ENCODE measurements around the gene SH3PXD2A.
"Not testable (repeated sequence)": the region's sequence is repeated elsewhere in the genome, so short reads cannot be mapped to it uniquely, and the experiment has no call there.

The SH3PXD2A gene

DNA sequence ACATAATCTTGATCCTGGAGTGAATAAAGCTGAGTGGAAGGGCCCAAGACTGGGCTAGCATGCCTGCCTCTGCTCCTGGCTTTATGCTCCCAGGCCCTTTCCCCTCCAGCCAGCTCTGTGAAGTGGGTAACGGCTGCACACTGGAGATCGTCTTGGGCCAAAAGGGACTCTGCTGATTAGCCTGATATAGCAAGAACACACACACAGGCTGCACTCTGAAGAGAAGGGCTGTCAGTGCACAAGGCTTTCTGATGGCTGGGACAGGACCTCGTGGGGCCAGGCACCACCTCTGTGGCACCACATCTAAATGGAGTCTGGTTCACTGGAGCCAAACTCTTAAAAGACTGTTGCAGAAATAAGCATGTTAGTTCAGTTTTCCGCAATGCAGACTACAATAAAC is 200.5 kb downstream of the SH3PXD2A start:
- no peak for DNase-seq

DNA sequence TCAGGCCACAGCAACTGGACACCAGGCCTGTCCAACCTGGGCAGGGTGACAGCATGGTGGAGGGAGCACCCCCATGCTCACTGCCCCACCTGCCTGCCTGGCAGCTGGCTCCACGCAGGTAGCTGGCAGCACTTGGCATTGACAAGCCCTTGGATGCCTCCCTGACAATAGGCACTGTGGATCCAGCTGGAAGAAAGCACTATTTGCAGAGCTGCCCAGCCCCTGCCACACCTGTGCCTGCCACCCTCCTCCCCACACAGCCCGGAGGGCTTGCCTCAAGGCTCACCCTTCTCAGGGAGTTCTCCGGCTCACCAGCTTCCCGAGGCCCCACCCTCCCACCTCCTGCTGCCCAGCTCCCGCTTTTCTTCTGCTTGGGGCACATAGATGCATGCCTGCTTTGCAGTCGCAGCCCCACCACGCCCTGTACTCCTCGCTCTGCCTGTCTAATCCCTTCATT is 201.8 kb downstream of the SH3PXD2A start:
- no peak for DNase-seq

DNA sequence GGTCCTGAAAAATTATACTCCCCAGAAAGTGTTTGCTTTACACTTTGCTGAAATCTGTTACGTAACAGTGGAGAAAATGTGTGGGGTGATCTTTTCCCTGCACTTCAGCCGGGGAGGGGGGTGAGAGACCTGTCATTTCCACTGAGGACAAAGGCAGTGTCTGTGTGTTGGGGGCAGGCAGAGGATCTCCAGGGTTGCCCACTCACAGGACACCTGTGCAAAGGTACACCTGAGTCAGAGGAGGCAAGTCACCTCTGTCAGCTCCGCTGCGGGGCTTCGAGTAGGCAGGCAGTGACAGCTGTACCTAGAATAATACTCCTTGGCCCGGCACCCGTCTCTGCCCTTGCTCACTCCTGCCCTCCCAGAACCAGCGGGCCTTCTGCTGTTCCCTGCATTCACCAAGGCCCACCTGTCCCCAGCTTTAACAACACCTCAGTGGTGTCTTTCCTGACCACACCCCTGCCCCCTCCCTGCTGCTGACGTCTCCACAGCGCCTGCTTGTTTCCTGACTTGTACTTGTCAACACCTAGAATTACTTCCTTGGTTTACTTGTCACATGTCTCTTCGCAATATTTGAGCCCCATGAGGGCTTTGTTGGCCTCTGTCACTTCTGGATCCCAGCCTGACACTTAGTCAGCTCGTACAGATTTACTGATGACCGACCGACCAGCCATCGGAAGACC is 202.6 kb downstream of the SH3PXD2A start:
- no peak for DNase-seq

DNA sequence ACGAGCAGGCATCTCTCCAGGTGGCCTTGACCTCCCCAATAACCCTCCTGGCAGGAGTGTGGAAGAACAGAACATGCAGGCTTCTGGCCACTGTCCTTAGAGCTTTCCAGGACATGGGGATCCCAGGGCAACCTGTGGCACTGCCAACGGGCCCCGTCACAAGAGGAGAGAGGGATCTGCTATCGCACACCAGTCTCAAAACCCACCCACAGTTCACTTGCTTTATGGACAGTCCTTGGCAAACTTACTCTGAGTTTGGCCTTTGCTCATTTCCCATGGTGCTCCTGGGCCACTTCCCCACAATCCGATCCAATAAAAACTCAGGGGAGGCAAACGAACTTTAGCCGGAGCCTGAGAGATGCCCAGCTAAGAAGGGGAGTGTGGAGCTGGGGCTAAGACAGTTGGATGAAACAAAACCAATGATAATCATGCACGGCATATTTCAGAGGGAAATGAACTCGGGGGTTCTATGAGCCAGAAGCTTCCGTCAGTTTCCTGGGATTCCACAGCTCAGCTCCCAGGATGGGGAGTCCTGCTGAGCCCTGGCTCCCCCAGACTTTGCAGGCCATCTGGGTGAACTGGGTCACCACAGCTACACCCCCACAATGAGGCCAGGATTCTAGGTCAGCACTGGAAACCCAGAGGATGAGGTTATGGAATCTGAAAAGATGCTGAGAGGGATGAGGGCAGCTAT is 203.4 kb downstream of the SH3PXD2A start:
- DNase-seq: no peak

DNA sequence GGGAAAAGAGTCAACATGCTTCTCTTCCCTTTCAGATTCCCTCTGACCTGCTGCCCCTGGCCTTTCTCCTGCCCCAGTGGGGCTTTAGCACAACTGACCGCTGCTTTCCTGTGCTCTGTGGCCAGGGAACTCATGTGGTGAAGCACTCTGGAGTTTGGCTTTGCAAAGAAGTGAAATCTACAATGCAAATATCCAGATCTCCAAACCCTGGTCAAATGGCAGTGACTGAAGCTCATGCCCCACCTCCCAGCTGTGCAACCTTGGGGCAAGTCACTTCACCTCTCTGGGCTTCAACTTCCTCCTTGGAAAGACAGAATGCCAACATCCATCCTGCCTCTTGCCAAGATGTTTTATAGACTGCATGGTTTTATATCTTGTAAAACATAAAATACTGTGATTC is 204.0 kb downstream of the SH3PXD2A start:
- DNase-seq: no peak

DNA sequence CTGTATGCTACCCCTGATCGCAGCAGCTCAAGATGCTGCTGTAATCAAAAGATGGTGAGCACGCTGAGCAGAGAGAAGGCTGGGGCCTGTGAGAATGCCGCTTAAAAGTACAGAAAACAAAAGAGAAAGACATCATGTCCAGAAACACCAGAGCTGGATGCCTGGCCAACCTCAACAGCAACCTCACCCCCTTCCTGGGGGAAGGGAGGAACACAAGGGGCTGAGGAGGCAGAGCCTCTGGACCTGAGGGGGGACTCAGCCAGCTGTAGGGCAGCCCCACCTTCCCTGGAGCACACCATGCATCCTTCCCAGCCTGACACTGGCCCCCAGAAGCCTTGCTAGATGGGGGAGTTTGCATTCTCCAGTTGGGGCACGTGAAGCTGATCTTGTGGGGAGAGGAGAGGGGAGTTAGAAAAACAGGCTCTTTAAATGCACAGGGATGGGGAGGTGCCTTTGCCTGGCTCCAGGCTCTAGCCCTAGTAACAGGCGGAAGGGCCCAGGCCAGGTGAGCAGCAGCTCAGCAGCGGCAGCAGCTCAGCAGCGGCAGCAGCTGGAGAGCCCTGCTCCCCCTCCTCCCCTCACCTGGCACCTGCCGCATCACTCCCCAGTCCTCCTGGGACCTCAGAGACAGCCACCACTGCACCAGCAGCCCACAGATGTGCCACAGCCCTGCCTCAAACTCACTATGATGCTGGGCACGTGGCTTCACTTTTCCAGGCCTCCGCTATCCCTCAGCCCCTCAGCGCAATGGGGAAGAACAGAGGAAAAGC is 205.5 kb downstream of the SH3PXD2A start:
- DNase-seq: no peak

DNA sequence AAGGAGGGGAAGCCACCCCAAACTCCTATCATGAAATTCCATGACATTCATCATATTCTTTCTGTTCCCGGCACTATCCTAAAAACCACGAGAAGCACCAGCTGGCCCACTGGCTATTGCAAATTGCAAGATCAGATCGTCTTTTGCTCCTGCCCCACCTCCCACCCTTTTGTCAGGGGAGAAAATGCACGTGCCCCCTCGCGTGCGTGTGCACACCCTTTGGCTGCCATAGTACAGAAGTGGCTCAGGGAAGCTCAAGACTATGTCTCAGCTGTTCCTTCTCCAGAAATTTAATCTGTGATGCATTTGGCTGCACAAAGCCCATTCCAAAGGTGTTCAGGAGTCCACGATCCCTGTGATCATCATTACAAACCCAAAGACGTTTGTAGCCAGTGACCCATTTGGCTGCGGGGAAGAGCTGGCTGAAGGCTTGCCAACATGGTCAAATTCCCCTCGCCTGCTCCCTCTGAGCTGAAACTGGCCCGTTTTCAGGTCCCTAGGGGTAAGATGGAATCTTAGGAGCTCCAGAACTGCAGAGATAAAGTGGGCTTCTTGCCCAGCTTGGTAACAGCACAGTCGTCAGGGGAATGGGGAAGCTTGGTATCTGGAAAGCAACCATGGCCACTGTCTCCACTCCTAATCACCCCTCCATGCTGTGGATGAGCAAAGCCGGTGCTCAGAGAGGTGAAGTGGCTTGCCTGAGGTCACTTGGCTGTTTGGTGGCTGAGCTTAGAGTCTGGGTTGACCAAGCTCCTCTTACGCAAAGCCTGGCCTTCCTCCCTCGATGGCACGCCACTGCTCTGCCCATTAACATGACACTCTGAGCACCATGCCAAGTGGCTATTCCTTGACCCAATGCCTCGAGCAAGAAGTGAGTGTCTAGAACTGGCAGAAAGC is 206.5 kb downstream of the SH3PXD2A start:
- no peak for DNase-seq

DNA sequence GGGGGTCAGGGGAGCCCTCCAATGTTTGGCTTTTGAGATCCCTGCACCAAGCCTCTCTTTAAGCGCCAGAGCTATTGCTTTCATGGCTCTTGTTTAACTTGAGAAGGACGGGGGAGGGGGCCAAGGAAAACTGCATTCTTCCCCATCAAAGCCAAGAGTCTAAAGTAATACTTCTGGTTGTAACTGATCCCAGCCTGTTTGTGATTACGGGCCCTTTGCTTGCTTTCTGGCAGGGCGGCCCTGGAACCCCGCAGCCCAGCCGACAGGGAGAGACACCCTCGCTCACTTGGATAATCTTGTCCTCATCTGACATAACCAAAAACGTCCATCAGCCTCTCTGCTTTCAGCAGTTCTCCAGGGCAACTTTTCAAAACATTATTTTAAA is 207.1 kb downstream of the SH3PXD2A start:
- DNase-seq: no peak

DNA sequence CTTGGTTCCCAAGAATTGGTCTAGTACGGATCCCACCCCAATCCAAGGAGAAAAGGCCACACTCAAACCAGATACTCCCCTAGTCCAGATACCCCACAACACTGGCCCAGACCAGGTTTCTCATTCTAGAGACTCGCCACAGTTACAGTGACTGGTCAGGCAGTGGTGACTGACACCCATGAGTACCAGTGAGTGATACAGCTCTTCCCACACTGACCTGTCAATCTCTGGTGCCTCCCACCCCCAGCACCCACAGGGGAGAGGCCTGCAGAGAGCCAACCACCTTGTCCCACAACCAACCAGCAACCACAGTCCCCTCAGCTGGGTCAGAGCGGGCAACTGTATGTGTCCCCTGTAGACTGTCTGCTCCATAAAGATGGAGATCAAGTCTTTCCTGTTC is 209.1 kb downstream of the SH3PXD2A start:
- DNase-seq: no peak

DNA sequence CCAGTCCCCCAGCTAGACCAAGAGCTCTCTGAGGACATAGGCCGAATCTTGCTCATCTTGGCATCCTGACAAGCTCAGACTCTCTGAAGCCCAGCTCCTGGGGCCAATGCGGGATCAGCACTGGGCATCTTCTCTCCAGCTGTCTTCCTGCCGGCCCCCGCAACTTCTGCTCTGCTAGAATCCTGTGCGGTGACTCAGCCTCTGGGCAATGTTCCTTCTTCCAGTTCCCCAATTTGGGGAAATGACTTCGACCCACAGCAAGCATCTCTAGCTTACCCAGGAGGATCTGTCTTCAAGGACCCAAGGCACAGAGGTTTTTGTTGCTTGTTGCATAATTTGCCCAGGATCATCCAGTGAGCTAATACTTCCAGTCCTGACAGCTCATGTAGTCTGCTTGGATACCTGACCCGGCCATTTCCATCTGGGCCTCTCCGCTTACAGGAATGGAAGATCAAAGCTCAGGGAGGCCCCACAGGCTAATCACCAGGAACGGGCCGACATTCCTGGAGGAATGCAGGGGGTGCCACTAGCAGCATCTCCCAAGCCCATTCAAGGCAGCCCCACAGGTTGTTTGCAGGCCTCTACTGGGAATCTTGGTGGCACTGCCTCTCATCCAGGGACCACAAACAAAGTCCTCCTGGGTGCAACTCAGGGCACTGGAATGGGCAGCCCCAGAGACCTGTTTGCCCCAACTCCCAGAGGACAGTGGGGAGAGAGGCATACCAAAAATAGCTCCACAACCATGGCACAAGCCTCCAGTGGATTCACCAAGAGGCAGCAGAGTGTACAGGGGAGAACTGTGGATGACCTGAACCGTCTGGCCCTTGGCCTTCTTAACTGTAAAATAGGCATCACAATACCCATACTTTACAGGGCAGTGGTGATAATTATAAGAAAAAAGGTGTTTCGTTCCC is 210.0 kb downstream of the SH3PXD2A start:
- DNase-seq: no peak

DNA sequence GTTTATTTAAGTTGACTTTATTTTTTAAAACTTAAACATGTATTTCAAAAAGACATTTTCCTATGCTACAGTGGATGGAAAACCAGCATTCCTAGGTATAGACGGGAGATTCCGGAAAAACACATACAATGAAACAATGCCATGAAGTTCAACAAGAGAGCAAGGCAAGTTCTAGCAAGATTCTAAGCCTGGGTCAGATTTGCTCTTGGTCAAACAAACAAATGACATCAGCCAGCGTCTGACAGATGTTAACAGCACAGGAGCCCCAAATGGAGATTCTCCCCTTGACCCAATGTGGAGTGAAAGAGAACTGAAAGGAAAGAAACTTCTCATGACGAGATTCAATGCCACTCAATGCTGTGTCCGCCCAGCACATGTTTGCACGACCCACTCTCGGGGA is 212.0 kb downstream of the SH3PXD2A start:
- DNase-seq: no peak

DNA sequence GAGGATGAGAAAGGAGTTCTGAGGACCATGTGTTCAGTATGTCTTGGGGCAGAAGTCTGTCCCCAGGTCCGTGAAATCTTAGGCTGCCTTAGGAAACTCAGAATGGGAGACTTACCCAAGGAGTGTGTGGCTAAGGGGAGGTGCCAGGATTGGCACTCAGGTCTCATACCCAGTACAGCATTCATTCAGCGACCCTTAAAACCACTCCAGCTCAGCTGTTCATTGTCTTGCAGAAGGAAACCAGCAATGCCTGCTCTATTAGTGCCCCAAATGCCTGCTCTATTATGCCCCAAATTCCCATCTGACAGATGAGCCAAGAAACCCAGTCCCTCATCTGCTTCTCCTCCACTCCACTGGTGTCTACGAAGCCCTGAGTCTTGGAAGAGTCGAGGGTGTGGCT is 214.1 kb downstream of the SH3PXD2A start:
- no peak for DNase-seq

DNA sequence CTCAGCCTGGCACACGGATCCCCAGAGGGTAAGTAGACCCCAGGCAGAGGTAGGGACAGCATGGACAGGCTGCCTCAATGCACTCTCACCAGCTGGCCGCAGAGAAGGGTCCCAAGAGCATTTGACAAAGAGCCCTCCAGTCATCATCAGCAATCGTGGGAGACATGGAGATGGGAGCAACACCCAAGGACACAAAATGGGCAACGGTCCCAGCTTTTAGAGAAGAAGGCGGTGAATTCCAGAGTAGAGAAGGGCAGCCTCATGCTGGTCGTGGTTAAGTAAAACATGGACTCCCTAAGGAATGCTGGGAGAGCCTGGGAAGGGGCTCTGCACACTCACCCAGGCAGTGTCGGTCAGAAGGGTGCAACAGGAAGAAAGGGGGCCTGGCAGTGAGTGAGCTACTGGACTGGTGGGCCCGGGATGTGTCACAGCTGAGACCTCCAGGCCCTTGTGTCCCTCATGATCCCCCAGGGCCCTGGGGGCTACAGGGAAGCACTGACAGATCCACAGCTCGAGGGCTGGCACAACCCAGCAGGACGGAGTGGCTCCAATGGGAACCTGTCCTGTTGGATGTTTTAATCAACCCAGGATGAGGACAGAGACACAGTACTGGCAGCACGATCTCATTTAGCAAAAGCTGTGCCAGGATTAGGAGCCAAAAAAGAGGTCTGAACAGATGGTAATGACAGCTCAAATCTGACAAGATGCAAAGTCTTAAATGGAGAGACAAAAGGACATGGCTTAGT is 214.8 kb downstream of the SH3PXD2A start:
- no peak for DNase-seq

DNA sequence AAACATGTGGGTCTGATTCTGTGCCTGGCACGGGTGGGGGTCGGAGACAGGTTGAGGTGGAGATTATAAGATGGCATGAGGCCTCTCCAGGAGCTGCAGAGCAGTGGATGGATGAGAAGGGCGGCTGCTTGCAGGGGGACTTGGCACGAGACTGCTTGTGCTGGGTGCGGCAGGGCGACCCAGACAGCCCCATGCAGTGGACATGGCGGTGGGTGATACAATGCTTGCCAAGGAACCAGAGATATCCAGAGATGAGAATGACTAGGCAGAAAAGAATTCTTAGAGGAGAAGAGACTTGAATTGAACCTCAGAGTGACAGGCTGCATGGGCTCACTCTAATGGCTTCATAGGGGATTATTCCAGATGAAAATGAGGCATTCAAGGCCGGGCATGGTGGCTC is 216.4 kb downstream of the SH3PXD2A start:
- DNase-seq: no peak

DNA sequence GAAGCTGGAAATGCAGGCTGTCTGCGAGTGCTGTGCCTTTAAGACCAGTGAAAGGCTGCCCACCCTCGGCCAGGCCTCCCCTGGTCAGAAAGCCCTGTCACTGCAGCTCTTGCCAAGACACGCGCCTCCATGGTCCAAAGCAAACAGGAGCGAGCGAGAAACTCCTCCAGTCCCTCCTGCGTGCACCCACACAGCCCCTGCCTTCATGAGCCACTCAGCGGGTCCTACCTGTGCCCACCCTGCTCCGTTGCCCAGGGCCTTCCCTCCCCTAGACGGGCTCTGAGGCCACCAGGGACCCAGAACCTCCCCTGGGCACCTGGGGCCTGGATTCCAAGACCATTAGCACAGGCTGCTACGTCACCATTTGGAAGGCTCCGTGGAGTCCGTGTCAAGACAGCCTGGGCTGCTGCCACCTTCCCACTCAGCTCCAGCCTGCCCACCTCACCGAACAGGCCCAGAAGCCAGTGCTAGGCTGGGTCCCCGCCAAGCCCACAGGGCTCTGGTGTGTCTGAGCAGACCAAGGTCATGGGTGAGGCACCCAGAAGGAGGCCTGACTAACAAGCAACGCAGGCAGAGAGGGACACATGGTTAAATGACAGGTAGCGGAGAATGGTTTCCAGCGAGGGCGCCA is 217.3 kb downstream of the SH3PXD2A start:
- no peak for DNase-seq

DNA sequence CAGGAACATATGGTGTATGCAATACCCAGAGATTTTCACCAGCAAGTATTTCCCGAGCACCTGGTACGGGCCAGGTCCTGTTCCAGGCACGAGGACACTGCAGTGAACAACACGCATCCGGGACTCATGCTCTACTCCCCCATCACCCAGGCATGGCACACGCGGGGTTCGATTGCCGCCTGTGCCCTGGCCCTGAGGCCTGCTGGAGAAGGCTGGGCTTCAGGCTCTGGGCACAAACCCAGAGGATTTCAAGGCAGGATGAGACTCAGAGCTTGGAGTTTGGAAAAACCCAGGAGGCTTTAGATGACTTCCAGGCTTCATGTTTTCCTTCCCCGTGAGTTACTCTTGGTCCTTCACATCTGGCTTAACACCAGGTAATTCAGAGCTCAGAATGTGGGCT is 218.4 kb downstream of the SH3PXD2A start:
- no peak for DNase-seq

DNA sequence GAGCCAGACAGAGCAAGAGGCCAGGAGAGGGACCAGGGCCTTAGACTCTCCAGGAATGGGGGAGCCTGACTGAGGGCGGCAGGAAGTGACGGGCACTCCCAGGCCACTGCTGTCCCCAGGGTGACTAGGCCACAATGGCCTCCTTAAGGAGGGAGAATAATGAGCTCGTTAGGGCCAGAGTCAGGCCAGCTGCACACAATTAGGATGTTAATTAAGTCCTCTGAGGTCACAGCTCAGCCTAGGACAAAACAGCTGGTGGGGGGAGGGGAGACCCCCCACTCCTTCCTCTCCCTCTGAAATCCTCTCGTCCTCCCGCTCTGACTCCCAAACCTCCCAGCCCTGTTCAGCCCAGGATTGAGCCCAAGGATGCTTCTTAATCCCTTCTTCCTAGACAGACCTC is 218.9 kb downstream of the SH3PXD2A start:
- no peak for DNase-seq

DNA sequence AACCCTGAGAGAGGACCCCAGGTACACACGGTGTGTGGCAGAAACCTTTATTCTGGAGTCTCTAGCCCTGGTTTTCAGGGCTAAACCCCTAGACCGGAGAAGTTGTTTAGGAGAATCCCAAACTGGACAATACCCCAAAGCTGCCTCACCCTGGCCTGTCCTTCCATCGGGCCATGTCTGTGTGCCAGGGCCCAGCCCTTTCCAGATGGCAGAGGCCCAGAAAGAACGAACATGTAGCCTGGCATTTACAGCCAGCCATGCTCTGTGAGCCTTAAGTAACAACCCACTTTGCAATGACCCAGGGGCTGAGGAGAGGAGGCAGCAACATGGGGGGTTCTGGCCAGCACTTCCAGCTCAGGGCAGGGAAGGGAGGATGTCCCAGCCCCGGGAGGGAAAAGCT is 219.8 kb downstream of the SH3PXD2A start:
- DNase-seq: no peak

DNA sequence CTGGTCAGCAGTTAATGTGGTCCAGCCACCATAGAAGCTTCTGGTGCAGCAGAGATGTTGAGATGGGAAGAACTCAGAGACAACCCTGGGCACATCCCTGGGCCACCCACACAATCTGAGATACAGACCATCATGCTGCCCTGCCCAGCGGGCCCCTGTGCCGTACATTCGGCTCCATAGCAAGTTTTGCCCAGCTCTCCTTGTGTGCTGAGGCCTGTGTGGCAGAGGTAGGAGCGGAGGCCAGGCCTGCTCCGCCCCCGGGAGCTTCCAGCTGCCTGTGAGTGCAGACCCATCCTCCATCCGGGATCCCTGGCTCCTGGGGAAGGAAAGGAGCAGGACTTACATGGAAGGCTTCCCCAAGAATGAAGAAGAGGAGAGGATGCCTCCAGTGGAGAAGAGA is 221.5 kb downstream of the SH3PXD2A start:
- DNase-seq: no peak

DNA sequence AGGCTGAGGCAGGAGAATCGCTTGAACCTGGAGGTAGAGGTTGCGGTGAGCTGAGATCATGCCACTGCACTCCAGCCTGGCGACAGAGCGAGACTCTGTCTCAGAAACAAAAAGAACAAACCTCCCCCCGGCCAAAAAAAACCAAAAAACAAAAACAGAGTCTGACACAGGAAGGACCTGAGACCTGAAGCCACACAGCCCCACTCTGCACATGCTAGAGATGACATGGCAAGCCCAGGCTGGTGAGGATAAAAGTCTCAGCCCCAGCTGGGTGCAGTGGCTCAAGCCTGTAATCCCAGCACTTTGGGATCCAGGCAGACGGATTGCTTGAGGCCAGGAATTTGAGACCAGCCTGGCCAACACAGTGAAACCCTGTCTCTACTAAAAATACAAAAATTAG is 222.5 kb downstream of the SH3PXD2A start:
- not testable (repeated sequence) for DNase-seq

DNA sequence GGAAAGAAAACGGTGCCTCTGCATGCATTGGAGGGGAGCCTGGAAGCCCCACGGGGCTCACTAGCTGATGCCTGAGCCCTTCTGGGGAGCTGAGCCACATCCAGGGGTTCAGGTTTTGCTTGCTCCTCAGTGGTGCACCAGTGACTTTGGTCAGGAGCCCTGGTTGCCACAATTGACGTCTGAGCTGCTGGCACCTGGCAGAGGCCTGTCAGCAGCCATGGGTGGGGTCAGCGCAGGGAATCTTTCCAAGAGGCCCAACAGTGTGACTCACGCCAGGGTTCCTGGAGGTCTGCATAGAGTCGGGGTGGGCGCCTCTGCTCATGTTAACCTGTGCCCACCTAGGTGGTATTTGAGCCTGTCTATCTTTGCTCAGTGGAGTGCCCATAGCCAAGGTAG is 223.1 kb downstream of the SH3PXD2A start:
- no peak for DNase-seq
